GM10248 (cell line): ENCODE measurements around the gene CENPX.

Experiments
- CTCF ChIA-PET: fragments of 300-600 bp; sonication (Branson Sonifier 250); formaldehyde crosslinking; extraction: SDS; loops from one replicate; lab custom pipeline; 2021; ENCODE audit warnings: antibody characterized with exemption; lab: Yijun Ruan, JAX
- POLR2A ChIA-PET: fragments of 350-650 bp; sonication (Branson Sonifier 250); formaldehyde crosslinking; extraction: SDS; loops from one replicate; lab custom pipeline; 2020; ENCODE audit warnings: antibody characterized with exemption; lab: Yijun Ruan, JAX
- DNase-seq: peaks from one replicate; pipeline ENCODE4 v3.0.0; 2012; ENCODE audit errors: extremely low spot score
- CTCF ChIP-seq: IDR thresholded peaks from 2 replicates; pipeline ENCODE4 v1.5.1; 2012; ENCODE audit warnings: mild to moderate bottlenecking, low read depth; ENCODE audit errors: extremely low read depth, missing control alignments, control extremely low read depth

CENPX gene

DNA sequence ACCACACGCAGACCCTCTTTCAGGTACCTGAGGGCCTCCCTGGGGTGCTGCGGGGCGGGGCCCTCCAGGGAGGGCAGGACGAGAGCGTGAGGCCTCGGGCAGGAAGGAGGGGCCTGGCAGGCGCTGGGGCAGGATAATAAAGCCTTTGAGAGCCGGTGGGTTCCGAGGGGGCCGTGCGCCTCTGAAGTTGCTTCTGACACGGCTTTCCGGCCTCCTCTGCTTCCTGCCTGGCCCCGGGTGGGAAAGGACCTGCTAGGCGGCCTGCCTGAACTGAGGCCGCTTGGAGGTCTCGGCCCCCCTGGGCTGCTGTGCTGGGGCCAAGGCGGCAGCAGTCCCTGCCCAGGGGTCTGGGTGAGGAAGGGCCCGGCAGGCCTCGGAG, 10.4 kb downstream of the CENPX start:
- no peak for DNase-seq
- TF ChIP-seq CTCF: no peak
- ChIA-PET POLR2A (no interaction called here), CTCF (interaction anchor here (1.3 to 1.6 kb wide), 2 partner anchors 9 to 53 kb away, joined by 5 to 6 read pairs; no protein-coding TSS in a partner anchor)

DNA sequence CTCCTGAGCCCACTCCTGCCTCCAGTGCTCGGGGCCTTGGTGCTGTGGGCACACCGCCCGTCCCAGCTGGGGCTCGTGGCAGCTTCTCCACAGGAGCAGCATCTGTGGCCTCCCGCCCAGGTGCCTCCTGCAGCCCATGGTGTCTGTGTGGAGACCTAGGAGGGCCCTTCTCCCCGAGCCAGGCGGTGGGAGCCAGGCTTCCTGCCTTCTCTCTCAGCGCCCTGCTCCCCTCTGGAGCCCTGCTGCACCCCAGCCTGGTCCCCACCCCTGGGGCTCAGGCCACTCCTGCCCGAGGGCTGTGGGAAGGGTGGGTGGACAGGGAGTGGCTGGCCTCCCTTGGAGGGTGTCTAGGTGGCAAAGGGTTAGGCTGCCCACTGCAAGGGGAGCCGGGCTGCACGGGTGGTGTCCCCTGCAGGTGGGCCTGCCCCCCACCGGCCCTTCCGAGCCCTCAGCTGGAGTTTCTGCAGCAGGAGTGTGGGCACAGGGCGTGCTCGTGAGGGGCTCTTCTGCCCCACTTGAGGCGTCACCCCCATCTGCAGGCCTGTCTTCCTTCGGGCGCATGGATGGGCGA, 11.0 kb downstream of the CENPX start:
- TF ChIP-seq CTCF: no peak
- CTCF ChIA-PET: no interaction called here
- no peak for DNase-seq
- POLR2A ChIA-PET: no interaction called here

DNA sequence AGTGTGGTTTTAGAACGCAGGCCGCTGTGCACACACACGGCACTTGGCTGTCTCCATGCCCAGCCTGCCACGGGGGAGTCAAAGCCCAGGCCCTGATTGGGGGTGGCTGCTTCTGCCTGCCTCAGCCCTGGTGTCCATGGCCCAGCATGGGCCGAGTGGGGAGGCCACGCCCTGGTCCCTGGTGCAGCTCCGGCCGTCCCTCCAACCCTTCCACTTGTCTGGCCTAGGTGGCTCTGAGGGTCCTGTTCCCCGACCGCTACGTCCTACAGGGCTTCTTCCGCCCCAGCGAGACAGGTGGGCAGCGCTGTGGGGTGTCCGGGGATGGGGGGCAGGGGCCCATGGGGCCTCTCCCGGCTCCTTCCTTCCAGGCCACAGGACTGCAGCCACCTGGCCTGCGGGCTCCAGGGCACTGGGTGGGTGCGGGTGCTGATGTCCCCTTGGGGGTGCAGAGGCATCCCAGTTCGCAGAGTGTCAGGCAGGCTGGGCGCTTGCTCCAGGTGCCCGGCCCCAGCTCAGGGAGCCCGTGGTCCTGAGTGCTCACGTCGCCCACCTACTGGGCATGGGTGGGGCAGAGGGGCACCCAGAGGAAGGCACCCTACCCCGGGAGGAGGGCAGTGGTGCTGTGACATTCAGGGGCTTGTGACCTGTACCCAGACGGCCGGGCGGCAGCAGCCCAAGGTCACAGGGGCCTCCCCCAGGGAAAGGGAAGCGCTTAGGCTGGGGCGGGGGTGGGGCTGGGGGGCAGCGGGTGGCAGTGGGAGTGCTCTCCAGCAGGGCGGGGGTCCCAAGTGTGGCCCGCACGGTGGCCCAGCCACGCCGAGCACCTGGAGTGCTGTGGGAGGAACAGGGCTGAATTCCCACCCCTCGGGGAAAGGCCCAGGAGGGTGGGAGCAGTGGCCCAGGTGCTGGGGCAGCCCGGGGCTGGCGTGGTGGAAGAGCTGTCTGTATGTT, 11.8 kb downstream of the CENPX start:
- ChIA-PET POLR2A (no interaction called here), CTCF (interaction anchor here (2.6 kb wide), 1 partner anchor 10 kb away, joined by 14 read pairs; no protein-coding TSS in a partner anchor)
- no peak for TF ChIP-seq CTCF
- no peak for DNase-seq

DNA sequence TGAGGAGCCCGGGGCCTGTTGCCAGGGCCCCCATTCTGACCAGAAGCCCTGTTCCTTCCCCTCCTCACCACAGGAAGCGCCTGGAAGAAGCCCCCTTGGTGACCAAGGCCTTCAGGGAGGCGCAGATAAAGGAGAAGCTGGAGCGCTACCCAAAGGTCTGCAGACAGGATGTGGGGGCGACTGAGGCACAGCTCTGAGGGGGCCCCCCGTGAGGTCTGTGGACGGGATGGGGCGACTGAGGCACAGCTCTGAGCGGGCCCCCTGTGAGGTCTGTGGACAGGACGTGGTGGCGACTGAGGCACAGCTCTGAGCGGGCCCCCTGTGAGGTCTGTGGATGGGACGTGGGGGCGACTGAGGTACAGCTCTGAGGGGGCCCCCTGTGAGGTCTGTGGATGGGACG, 13.3 kb downstream of the CENPX start:
- ChIA-PET POLR2A (no interaction called here), CTCF (interaction anchor here (1.5 to 2.6 kb wide), 2 partner anchors 11 to 21 kb away, joined by 6 to 14 read pairs; no protein-coding TSS in a partner anchor)
- DNase-seq: no peak
- no peak for TF ChIP-seq CTCF

- ChIA-PET POLR2A (no interaction called here), CTCF (interaction anchor here (1.5 to 2.6 kb wide), 2 partner anchors 11 to 21 kb away, joined by 6 to 14 read pairs; no protein-coding TSS in a partner anchor)
- no peak for TF ChIP-seq CTCF
- DNase-seq: no peak
These were observed 13.7 kb downstream of the CENPX start for GRCh38 chr17:82008941-82009405.

DNA sequence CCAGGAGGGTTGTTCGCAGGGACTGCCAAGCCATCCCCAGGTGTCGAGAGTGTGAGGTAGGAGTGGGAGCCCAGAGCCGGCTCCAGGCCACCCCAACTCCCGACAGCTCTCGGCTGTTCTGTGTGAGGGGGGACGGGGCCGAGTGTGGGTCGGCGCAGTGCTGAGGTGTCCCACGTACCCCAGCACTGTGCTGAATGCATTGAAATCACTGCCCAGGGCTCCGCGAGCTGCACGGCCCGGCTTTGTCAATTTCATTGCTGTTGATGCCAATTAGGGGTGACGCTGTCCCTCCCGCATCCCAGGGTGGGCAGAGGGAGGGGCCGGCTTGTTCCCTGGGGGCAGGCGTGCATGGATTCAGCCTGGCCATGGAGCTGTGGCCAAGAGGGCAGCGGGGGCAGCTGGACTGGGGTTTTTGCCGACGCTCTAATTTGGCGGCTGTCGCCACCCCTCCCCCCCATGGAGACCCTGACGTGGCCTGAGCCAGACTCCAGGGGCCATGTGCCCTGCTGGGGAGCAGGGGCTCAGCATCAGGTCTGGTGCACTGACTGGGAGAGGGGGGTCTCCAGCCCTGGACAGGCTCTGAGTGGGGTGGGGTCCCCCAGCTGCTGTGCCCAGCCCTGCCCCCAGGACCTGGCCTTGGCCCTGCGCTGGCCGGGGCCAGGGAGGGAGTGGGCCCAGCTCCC, 14.3 kb downstream of the CENPX start:
- DNase-seq: no peak
- TF ChIP-seq CTCF: no peak
- ChIA-PET CTCF (interaction anchor here (1.5 to 2.6 kb wide), 2 partner anchors 12 to 22 kb away, joined by 6 to 14 read pairs; no protein-coding TSS in a partner anchor), POLR2A (no interaction called here)
